HCT116 (cell line): Measurements from ENCODE around the gene EDNRA. TPM values are rescaled to one million over a fixed set of nuclear protein-coding genes. Genes with fewer than 3 reads are reported as not detected.

Experiments used
- ATAC-seq: fragments of 200-7000 bp; cut with Tn5 transposase; 2 replicates; pipeline ENCODE4 v1.9.1; 2020; ENCODE audit warnings: mild to moderate bottlenecking, moderate library complexity
- BruUV-seq: library from RNA; stranded (reverse); fragments of 400-500 nt; replicated peaks from 2 replicates; lab custom pipeline; 2021; lab: Mats Ljungman, UMichigan
- CTCF ChIA-PET: fragments of 300-600 bp; sonication (Branson Sonifier 250); formaldehyde crosslinking; loops from one replicate; lab custom pipeline; 2021; ENCODE audit warnings: antibody characterized with exemption; lab: Charles Lee
- POLR2A ChIA-PET: fragments of 300-600, 350-600 bp; sonication (Branson Sonifier 250); formaldehyde crosslinking; loops from one replicate; lab custom pipeline; 2021; ENCODE audit warnings: antibody characterized with exemption; lab: Charles Lee
- RAD21 ChIA-PET, 2 experiments: fragments of 300-600 bp; sonication (Branson Sonifier 250); formaldehyde crosslinking; loops; one replicate each; lab custom pipeline; 2023; ENCODE audit warnings: low total read pairs in 2 of 2; ENCODE audit not compliant: uncharacterized antibody in 2 of 2, unreplicated experiment in 2 of 2, low non-redundant PET in 1 of 2; lab: Charles Lee
- DNase-seq: peaks from one replicate; pipeline ENCODE4 v3.0.0-alpha.2; 2010; ENCODE audit warnings: low read depth, low spot score
- H2AFZ ChIP-seq: fragments of 200-600 bp; shearing (Covaris generic), sonication (generic); 2 replicates; pipeline ENCODE4 v1.6.1; 2017; ENCODE audit warnings: low read depth, mixed run types, mixed read lengths, antibody characterized with exemption, low read length; ENCODE audit not compliant: poor library complexity, severe bottlenecking
- H3K27ac ChIP-seq: 2 replicates; pipeline ENCODE4 v1.5.1; 2012; ENCODE audit warnings: low read depth, low read length
- H3K27me3 ChIP-seq: fragments of 200-600 bp; sonication (generic); 2 replicates; pipeline ENCODE4 v1.6.1; 2016; ENCODE audit warnings: mixed run types, low read length, mixed read lengths; ENCODE audit not compliant: insufficient read depth
- H3K36me3 ChIP-seq, 2 experiments: fragments of 200-500 bp in 1 of 2; fragments of 200-600 bp in 1 of 2; sonication (Bioruptor generic) in 1 of 2; sonication (generic) in 1 of 2; 2 replicates each; pipeline versions ENCODE4 v1.5.1 to v1.6.1; 2014 to 2016; ENCODE audit warnings: low read length in 2 of 2, inconsistent platforms in 1 of 2, mixed read lengths in 1 of 2, mixed run types in 1 of 2; ENCODE audit not compliant: insufficient read depth in 2 of 2, control insufficient read depth in 1 of 2
- H3K4me1 ChIP-seq, 2 experiments: fragments of 200-600 bp in 1 of 2; sonication (generic) in 1 of 2; 2 replicates each; pipeline versions ENCODE4 v1.5.1 to v1.6.1; 2012 to 2017; ENCODE audit warnings: low read length in 2 of 2, inconsistent platforms in 1 of 2, mild to moderate bottlenecking in 1 of 2, mixed read lengths in 1 of 2, mixed run types in 1 of 2, moderate library complexity in 1 of 2; ENCODE audit not compliant: insufficient read depth in 2 of 2, control insufficient read depth in 1 of 2
- H3K4me2 ChIP-seq: fragments of 200-600 bp; sonication (generic); 2 replicates; pipeline ENCODE4 v1.6.1; 2017; ENCODE audit warnings: mixed run types, low read length, mixed read lengths
- H3K4me3 ChIP-seq, 2 experiments: fragments of 200-600 bp in 1 of 2; sonication (generic) in 1 of 2; replicated peaks in 1 of 2; 2 replicates each; pipeline ENCODE4 v1.5.1; 2011 to 2016; ENCODE audit warnings: low read length in 2 of 2, control low read depth in 1 of 2, low read depth in 1 of 2, mild to moderate bottlenecking in 1 of 2, mixed read lengths in 1 of 2, mixed run types in 1 of 2
- H3K79me2 ChIP-seq: fragments of 200-600 bp; sonication (generic); 2 replicates; pipeline ENCODE4 v1.6.1; 2017; ENCODE audit warnings: mild to moderate bottlenecking, mixed run types, low read length, moderate library complexity, mixed read lengths; ENCODE audit not compliant: insufficient read depth
- H3K9ac ChIP-seq: fragments of 200-600 bp; sonication (generic); 2 replicates; pipeline ENCODE4 v1.6.1; 2016; ENCODE audit warnings: low read length, mixed read lengths
- H3K9me2 ChIP-seq: fragments of 200-600 bp; sonication (generic), shearing (Covaris generic); 2 replicates; pipeline ENCODE4 v1.6.1; 2017; ENCODE audit warnings: mixed run types, mild to moderate bottlenecking, moderate library complexity; ENCODE audit not compliant: insufficient read depth
- H3K9me3 ChIP-seq, 2 experiments: fragments of 200-500 bp in 1 of 2; fragments of 200-600 bp in 1 of 2; sonication (Bioruptor generic) in 1 of 2; sonication (generic) in 1 of 2; 2 replicates each; pipeline ENCODE4 v1.6.1; 2014 to 2017; ENCODE audit warnings: low read length in 2 of 2, mixed read lengths in 2 of 2, inconsistent platforms in 1 of 2, low read depth in 1 of 2, mild to moderate bottlenecking in 1 of 2, mixed run types in 1 of 2, moderate library complexity in 1 of 2; ENCODE audit not compliant: control insufficient read depth in 1 of 2, insufficient read depth in 1 of 2
- H4K20me1 ChIP-seq: fragments of 200-600 bp; sonication (generic), shearing (Covaris generic); 2 replicates; pipeline ENCODE4 v1.6.1; 2017; ENCODE audit warnings: mixed run types, mild to moderate bottlenecking, moderate library complexity; ENCODE audit not compliant: insufficient read depth
- CTCF ChIP-seq, 3 experiments: fragments of 200-600 bp in 1 of 3; sonication (generic) in 1 of 3; IDR thresholded peaks in 2 of 3; conservative IDR thresholded peaks in 1 of 3; 2 replicates each; pipeline ENCODE4 v1.5.1; 2012 to 2017; ENCODE audit warnings: low read depth in 2 of 3, low read length in 2 of 3, antibody characterized with exemption in 1 of 3, borderline replicate concordance in 1 of 3, control low read depth in 1 of 3, mild to moderate bottlenecking in 1 of 3, mixed read lengths in 1 of 3, mixed run types in 1 of 3, moderate library complexity in 1 of 3; ENCODE audit not compliant: insufficient read depth in 1 of 3
- EGR1 ChIP-seq: IDR thresholded peaks from 2 replicates; pipeline ENCODE4 v1.6.1; 2012; ENCODE audit warnings: low read depth
- ELF1 ChIP-seq: IDR thresholded peaks from 2 replicates; pipeline ENCODE4 v1.6.1; 2012; ENCODE audit warnings: low read depth, borderline replicate concordance
- EZH2phosphoT487 ChIP-seq: fragments of 200-600 bp; IDR thresholded peaks from 2 replicates; pipeline ENCODE4 v1.6.1; 2018; ENCODE audit warnings: antibody characterized with exemption, borderline replicate concordance
- FOSL1 ChIP-seq: IDR thresholded peaks from 2 replicates; pipeline ENCODE4 v1.6.1; 2012; ENCODE audit warnings: low read depth
- JUND ChIP-seq: IDR thresholded peaks from 2 replicates; pipeline ENCODE4 v1.6.1; 2012
- POLR2A ChIP-seq: IDR thresholded peaks from 2 replicates; pipeline ENCODE4 v1.7.0; 2011; ENCODE audit warnings: borderline replicate concordance; ENCODE audit not compliant: insufficient read depth, insufficient read length; ENCODE audit errors: extremely low read depth
- POLR2AphosphoS5 ChIP-seq: IDR thresholded peaks from 2 replicates; pipeline ENCODE4 v1.6.1; 2011; ENCODE audit warnings: mild to moderate bottlenecking, low read depth, low read length, moderate library complexity
- RAD21 ChIP-seq: IDR thresholded peaks from 2 replicates; pipeline ENCODE4 v1.6.1; 2012; ENCODE audit warnings: low read depth, mild to moderate bottlenecking
- SIN3A ChIP-seq: IDR thresholded peaks from 2 replicates; pipeline ENCODE4 v1.6.1; 2012; ENCODE audit warnings: low read depth
- SRF ChIP-seq: IDR thresholded peaks from 2 replicates; pipeline ENCODE4 v1.6.1; 2012; ENCODE audit warnings: low read depth
- TCF7L2 ChIP-seq: IDR thresholded peaks from 2 replicates; pipeline ENCODE4 v1.7.0; 2011; ENCODE audit warnings: borderline replicate concordance, inconsistent platforms; ENCODE audit not compliant: insufficient read depth, insufficient read length; ENCODE audit errors: extremely low read depth
- YY1 ChIP-seq: IDR thresholded peaks from 2 replicates; pipeline ENCODE4 v1.6.1; 2011; ENCODE audit warnings: low read length, low read depth, moderate library complexity, mild to moderate bottlenecking; ENCODE audit not compliant: insufficient replicate concordance; ENCODE audit errors: extremely low read depth
- ZNF274 ChIP-seq: fragments of 200-500 bp; sonication (Bioruptor generic); IDR thresholded peaks from 2 replicates; pipeline ENCODE4 v1.6.1; 2014; ENCODE audit warnings: mild to moderate bottlenecking, low read depth, low read length, inconsistent platforms
- intact Hi-C: fragments of 100-400 bp; cut with micrococcal nuclease; formaldehyde crosslinking; loops from 2 replicates; pipeline ENCODE4 v1.10.0; 2022
- total RNA-seq: library from RNA; stranded (reverse); gene quantifications from one replicate; pipeline ENCODE4 v1.2.1, GENCODE V29; 2021; ENCODE audit not compliant: unreplicated experiment
- TF ChIP-seq, protein P1 (sequence below): IDR thresholded peaks from 2 replicates; pipeline ENCODE4 v1.6.1; 2012
- TF ChIP-seq, protein P2 (sequence below): IDR thresholded peaks from 2 replicates; pipeline ENCODE4 v1.6.1; 2011; ENCODE audit warnings: mild to moderate bottlenecking, low read length, moderate library complexity; ENCODE audit not compliant: insufficient replicate concordance; ENCODE audit errors: extremely low read depth
- TF ChIP-seq, protein P3 (sequence below): IDR thresholded peaks from 2 replicates; pipeline ENCODE4 v1.6.1; 2012

Gene EDNRA
- total RNA-seq, 1 experiment from 2014 or later: 2.0 TPM

DNA sequence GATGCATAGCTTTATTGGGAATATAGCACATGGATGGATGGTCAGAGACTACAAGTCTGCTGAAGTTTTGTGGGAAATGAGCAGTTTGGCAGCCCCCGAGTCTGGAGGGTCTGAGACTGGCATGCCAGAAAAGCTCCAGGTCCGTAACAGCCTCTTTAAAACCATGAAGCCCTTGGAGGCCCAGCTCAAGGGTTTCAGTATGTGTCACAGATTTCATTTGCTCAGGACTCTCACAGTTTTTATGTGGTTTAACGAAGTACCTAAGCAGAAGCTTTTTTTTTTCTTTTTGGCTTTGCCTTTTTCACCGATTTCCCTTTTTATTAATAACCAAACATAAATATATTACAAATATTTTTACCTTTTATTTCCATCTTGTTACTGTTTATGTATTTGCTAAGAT is 105.7 kb downstream of the EDNRA start:
- Histone ChIP-seq H2AFZ (no peak overlapping the region), H3K4me1 (no peaks in the 10 kb centered on the region), H3K27ac (no peak overlapping the region), H4K20me1 (no peaks in the 10 kb centered on the region), H3K27me3 (no peaks in the 10 kb centered on the region), H3K4me3 (no peak overlapping the region), H3K36me3 (no peaks in the 10 kb centered on the region), H3K9me3 (no peaks in the 10 kb centered on the region), H3K9ac (no peak overlapping the region), H3K79me2 (no peaks in the 10 kb centered on the region), H3K9me2 (no peaks in the 10 kb centered on the region)
- BruUV-seq: no TSS peak
- ChIA-PET RAD21 (no interaction called here), CTCF (interaction anchor here (1.5 kb wide), 1 partner anchor 490 kb away, joined by 4 read pairs; no protein-coding TSS in a partner anchor)
- no peak for TF ChIP-seq RAD21
- TF ChIP-seq YY1: no peak
- no peak for TF ChIP-seq TCF7L2
- no peak for TF ChIP-seq JUND
- no peak for TF ChIP-seq ELF1
- no peak for TF ChIP-seq EZH2phosphoT487
- TF ChIP-seq, protein P1, sequence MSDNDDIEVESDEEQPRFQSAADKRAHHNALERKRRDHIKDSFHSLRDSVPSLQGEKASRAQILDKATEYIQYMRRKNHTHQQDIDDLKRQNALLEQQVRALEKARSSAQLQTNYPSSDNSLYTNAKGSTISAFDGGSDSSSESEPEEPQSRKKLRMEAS: no peak
- no peak for TF ChIP-seq EGR1
- TF ChIP-seq CTCF (IDR thresholded peaks at IDR 0.05 in 2 of 3, conservative IDR thresholded peaks at IDR 0.05 in 1 of 3; ENCODE audit: borderline replicate concordance in 1 of 3, insufficient read depth in 1 of 3, low read depth in 2 of 3, low read length in 2 of 3): no peak
- no peak for TF ChIP-seq SRF
- TF ChIP-seq POLR2A: no peak
- TF ChIP-seq, protein P2, sequence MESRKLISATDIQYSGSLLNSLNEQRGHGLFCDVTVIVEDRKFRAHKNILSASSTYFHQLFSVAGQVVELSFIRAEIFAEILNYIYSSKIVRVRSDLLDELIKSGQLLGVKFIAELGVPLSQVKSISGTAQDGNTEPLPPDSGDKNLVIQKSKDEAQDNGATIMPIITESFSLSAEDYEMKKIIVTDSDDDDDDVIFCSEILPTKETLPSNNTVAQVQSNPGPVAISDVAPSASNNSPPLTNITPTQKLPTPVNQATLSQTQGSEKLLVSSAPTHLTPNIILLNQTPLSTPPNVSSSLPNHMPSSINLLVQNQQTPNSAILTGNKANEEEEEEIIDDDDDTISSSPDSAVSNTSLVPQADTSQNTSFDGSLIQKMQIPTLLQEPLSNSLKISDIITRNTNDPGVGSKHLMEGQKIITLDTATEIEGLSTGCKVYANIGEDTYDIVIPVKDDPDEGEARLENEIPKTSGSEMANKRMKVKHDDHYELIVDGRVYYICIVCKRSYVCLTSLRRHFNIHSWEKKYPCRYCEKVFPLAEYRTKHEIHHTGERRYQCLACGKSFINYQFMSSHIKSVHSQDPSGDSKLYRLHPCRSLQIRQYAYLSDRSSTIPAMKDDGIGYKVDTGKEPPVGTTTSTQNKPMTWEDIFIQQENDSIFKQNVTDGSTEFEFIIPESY: no peak
- TF ChIP-seq, protein P3, sequence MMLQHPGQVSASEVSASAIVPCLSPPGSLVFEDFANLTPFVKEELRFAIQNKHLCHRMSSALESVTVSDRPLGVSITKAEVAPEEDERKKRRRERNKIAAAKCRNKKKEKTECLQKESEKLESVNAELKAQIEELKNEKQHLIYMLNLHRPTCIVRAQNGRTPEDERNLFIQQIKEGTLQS: no peak
- no peak for TF ChIP-seq FOSL1
- no peak for TF ChIP-seq SIN3A
- no peak for TF ChIP-seq POLR2AphosphoS5
- no peak for TF ChIP-seq ZNF274
- TF ChIP-seq, all 23 proteins: peak for 0
- POLR2A ChIA-PET: no interaction called here
- DNase-seq: no peak
- H3K4me2 ChIP-seq: no peak overlapping the region
- ATAC-seq: no peak
- intact Hi-C loops: no loop called here
